ENCODE data around the gene GCSAM.

GCSAM gene

DNA sequence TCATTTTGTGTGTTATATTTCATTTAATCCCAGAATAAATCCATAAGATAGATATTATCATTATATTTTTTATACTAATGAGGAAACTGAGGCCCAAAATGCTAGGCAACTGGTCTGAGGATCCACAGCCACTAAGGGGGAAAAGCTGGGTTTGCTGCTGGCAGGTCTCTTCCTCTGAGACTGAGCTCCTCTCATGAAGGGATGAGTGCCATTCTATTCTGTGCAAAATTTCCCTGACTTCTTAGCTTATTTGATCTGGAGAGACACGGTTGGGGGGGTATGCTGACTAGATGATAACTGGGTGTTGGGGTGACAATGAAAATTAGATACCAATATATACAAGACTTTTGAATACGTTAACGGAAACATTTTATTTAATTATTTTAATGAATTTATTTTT is 1.9 kb downstream of the GCSAM start:
- DNase-seq (ENCODE audit: low read depth, low spot score) = no peak
- H3K4me3 ChIP-seq (ENCODE audit: low read length) = no peak overlapping the region

DNA sequence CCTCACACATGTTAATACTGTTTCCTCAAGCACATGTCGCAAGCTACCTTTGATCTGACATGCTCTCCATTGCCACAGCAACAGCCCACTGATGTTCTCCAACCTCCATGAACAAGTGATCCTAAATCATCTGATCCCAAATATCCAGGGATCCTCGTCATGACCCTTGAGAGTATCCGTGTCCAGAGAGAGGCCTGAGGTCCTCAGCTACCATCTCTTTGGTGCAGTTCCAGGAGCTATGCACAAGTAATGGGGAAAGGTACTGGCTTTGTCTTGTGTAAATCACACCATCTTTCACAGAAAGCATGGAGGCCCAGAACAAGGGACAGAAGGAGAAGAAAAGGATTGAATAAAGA is 2.4 kb downstream of the GCSAM start:
- no peak for DNase-seq (ENCODE audit: low read depth, low spot score)
- H3K4me3 ChIP-seq (ENCODE audit: low read length) = no peak overlapping the region

DNA sequence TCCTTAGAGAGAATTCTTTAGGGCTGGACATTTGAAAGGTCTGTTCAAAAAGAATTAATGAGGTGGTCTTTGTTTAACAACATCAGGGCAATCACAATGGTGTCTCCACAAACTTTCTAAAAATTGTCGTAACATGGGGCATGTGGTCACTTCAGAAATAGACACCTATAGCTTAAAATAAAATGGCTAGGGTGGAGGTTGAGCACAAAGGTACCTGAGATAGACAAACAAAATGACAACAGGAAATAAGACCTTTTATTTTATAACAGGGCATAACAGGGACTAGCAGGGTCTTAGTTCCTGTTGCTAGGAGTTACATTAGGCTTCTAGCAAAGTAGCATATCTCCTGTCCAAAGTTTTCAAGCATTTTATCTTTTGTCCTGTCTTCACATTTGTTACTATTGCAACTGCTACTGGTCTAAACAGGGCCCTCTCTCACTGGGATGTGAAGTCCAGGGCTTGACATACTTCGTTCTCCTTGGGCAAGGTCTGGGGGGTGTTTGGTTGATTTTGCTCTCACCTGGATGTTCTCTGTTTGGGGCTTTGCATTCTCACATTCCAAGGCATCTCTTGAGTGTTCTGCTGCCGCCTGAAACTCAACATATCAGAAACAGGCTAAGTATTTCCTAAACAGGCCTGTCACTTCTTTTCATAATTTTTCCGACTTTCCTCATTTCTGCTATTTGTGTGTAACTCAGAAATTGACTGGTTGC is 3.0 kb downstream of the GCSAM start:
- no peak for DNase-seq (ENCODE audit: low read depth, low spot score)

DNA sequence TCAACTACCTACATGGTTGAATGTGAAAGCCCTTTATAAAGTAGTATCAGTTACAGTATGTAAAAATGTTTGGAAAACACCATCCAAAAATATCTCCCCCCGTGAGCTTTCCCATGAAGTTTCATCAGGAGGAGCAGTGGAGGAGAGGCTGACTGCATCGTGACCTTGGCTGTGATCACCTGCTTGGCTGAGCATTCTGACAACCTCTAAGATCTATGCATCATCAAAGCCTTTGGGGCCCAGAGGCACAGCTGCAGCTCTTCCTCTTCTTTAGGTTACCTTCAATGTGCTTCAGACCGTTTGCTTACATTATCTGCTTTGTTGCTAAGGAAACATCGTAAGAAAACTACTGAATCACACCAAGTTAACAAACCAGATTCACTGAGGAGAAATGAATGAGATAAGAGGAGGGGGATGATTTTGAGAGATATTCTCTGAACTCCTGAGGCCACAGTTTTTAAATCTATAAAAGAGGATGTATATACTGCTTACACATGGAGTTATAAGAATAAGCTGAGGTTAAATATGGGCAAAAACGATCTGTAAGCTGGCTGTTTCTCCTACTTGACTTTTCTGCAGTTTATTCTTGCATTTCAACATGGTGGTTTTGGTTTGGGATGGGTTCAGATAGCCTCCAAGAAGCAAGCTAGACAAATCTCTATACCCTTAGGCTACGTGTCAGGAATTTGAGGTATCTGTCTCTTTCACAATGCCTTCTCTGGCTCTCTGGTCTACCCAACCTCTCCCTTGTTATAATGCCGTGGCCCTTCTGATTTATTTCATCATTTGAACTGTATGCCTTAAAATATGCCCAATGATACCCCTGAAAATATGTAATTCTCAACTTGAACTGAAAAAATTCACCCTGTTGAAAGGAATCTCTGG is 4.0 kb downstream of the GCSAM start:
- H3K4me3 ChIP-seq (ENCODE audit: low read length) = peak overlapping the region; percentile 3; the same call in 1 of the 2 replicates
- peak; percentile 92 for DNase-seq (ENCODE audit: low read depth, low spot score)

More for the DNA sequence above, 3.0 kb downstream of the GCSAM start:
- no peak overlapping the region for H3K4me3 ChIP-seq (ENCODE audit: low read length)

DNA sequence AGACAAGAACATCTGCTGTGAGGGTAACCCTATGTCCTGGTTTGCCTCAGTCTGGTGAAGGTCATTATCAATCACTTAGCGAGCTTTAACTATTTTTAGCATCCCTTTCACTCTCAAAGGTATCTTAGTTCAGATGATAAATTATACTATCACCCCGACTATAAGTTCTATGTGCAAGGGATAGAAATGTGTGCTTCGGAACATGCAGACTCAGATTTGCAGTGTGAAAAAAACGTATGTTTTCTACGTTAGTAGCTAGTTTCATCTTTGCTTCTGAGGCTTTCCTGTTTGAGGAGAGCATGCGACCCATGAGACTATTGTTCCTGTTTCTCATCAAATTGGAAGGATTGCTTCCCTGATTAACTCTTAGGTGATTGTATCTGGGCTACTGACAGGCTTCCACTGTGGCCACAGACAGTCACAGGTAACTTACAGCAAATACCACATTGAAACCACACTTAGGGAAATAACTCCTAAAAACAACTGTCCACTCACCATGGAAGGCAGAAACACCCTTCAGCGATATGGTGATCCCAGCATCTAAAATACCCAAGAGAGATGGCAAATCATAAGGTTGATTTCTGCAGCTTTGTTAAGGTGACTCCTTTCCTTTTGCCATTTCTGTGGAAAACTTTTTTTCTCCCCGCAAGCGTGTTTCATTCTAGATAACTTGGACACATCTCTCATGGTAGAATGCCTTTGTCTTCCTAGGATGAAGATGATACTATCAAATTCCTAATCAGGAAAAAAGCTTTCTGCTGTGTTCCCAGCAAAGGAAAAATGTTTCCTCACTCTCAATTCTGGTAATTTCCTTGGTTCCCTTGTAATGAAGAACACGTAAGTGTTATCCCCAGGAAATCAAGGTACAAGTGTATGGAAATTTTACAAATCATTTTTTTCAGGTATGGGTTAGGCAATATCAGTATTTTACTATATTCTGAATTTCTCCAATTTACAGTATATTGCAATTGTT is 5.2 kb downstream of the GCSAM start:
- no peak overlapping the region for H3K4me3 ChIP-seq (ENCODE audit: low read length)

DNA sequence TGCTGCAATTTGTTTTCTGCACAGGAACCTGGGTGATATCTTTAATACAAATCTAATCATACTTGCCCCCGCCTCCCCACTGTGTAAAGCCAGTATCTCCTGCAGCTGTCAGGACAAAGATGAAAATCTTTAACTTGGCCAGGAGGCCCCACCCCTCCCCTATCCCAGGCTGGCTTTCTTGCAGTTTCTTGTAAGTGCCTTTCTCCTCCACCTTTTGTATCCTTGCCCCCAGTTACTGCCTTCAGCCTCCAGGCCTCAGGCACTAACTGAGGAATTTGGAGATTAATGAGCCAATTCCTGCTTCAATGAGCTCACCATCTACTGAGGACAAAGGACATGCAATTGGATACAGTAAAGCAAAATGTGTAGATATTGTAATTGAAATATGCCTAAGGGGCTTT is 6.5 kb downstream of the GCSAM start:
- no peak overlapping the region for H3K4me3 ChIP-seq (ENCODE audit: low read length)
- no peak for DNase-seq (ENCODE audit: low read depth, low spot score)

More for the DNA sequence above, 5.2 kb downstream of the GCSAM start:
- DNase-seq (ENCODE audit: low read depth, low spot score) = no peak

DNA sequence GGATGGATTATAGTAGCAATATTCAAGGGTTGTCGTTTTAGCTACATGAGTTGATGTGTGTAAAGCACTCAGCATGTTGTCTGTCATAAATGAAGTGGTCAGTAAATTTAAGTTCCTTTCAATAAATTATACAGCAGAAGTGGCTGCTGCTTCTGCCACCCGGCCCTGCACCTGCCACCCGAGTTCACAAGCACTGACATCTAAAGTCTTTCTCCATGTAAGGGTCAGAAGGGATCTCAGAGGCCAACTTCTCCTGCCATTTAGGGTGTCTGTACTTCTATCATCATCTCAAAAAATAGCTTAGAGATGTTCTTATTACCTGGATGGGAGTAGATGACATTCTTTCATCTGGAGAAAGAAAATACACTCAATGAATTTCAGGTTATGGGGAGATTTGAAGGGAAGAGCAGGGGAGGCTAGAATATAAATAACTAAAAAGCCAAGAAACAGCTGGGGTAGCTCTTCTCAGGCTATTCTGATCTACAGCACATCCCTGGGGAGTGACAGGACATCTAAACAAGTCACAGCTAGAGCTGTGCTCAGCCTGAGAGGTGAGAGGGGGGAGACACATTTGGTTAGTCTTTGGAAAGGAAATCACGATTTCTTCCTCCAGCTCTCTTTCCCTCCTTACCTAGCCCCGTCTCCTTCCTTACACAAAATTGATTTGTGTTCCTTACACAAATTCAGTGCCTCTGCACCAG is 8.0 kb downstream of the GCSAM start:
- H3K4me3 ChIP-seq (ENCODE audit: low read length) = no peak overlapping the region
- no peak for DNase-seq (ENCODE audit: low read depth, low spot score)

DNA sequence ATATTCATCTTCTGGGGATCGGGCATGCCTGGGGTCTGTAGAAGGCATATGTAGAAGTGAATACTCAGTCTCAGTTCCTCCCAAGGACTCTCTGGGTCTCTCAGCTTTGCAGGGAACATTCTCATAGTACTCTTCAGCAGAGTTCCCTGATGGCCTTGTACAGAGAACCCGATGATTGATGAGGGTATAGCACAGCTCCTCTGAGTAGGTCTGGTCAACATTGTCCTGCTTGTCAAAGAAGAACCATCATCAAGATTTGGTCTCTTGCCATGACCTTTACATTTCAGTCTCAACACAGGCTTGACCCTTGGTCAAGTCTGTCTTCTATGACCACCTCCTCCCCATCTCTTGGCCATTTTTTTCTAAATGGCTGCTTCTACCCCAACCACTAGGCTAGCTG is 9.5 kb downstream of the GCSAM start:
- no peak for DNase-seq (ENCODE audit: low read depth, low spot score)
- H3K4me3 ChIP-seq (ENCODE audit: low read length) = no peak overlapping the region

DNA sequence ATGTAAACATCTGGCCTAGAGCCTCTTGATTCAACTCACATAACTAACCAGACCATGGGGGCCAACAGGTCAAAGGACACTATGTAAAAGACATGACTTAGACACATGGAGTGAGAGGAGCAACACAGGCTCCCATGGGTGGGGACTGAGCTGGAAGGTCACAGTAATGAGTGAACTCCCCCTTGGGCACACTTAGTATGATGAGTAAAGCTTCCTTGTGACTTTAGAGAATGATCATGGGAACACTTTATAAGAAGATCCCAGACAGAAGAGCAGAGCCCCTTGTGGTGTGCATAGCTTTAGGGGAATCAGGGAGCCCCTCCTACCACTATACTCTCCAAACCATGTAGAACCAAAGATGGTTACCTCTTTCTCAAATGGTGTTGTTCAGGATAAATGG is 10.2 kb downstream of the GCSAM start:
- H3K4me3 ChIP-seq (ENCODE audit: low read length) = no peak overlapping the region
- DNase-seq (ENCODE audit: low read depth, low spot score) = no peak

DNA sequence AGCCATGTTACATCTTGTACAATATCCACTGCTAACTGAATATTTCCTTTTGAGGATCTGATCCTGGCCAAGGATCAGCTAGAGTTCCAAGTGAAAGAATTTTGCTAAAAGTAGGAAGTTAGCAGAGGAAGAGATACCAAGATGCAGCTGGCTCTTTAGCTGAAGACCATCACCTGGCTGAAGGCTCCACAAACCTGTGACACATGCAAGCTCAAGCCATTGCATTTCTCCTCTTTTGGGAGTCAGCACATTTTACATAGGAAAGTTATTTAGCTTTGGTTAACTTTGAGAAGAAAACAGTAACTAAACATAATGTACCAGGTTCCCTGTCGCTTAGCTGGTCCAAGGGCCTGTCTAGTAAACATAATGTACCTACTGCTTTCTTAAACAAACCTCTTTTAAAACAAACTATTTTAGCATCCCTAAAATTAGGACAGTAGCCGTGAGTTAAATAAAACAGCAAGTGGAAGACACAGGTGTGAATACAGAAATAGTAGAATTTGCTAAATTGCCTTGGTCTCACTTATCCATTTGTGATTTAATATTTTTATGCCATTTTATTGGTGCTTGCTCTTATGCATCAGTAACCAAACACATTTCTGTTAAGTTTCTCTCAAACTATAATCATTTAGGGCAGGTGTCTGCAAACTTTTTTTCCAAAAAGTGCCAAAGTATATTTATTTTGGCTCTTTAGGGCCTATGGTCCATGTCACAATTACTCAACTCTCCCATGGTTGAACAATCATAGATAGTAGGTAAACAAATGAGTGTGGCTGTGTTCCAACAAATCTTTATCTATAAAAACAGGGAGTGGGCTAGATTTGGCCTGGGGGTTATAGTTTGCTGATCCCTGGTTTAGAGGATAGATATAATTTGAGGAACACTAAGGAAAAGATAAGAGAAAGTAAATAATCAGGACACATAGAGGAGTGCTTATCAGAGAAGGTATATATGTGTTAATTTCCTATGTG is 11.2 kb downstream of the GCSAM start:
- H3K4me3 ChIP-seq (ENCODE audit: low read length) = no peak overlapping the region
- DNase-seq (ENCODE audit: low read depth, low spot score) = no peak

DNA sequence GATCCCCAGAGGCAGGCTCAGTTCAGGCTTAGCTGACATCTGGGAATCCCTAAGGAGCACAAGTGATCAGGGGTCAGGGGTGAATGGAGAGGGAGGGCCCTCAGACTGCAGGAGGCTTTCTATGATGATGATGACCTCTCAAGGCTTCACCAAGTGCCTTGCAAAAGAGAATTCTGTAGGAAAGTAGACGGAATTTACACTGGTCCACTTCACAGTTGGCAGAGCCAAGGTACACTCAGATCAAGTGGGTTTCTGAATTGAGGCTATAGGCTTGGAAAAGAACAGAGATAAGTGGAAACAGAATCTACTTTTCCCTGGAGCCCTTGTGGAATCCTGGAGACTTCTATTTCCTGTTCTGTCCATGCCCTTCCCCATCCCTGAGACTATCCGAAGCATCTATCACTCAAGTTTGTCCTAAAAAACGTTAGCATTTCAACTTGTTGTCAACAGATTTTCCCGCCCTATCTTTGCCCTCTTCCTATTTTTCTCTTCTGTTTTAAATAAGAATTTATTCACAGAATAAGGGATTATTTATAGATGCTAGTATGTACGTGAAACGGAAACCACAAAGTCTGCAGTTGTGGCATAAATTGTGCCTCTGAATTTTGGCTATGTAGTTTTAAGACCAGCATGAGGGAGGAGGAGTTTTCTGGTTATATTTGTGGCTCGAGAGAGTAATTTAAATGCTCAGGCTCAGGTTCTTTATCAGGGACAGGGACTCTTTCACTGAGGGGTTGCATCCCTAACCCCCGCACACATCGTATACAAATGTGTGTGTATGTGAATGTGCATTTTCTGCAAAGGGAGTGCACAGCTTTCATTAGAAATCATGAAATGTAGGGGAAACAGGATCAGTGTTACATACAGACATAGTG is 12.8 kb downstream of the GCSAM start:
- peak overlapping the region; percentile 10 for H3K4me3 ChIP-seq (ENCODE audit: low read length)
- DNase-seq (ENCODE audit: low read depth, low spot score) = peak; percentile 83

DNA sequence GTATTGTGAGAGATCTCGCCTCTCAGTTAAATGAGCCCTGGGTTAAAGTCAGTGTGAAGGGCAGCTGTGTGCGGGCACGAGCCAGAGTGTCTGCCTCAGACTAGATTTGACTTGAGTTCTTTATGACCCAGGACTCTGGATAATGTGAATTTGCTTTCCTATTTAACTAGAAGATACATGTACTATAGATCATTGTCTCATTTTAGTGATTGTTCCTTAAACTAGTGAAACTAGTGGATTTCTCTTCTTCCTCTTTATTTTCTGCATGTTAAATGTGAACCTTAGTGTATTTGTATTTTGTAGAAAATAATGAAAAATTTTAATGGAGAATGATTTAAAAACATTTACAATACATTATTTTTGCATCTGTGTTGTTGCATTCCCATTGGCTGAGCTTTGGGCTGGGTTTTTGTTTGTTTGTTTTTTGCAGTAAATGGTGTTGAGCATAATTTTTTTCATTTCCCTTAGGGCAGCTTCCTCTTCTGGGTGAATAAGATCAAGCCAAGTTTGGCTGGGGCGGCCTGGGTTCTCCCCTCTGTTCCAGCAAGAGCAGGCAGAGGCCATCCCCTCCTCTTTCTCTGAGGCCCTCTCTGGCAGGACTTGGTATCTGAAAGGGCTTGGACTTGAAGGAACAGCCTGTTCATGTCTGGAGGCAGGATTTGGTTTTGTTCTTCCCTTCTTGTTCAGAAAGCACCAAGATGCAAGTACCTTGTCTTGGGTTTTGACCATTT is 15.0 kb downstream of the GCSAM start:
- no peak overlapping the region for H3K4me3 ChIP-seq (ENCODE audit: low read length)
- peak; percentile 45 for DNase-seq (ENCODE audit: low read depth, low spot score)

DNA sequence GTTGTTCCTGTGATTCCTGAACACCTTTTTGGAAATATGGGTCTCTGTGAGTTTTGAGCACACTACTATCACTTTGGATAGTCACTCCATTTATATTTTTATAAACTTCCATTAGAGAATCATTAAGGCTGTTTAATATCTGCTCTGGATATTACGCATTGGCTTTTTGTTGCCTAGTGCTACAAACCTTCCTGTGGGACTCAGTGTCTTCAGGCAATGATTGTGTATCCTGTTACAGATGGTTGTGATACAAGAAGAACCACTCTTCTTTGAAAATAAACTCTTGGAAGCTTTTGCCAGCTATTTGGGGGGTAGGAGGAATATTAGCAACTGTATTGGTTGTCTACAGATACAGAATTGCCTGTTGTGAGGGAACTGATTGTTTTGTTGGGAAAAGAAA is 15.6 kb downstream of the GCSAM start:
- H3K4me3 ChIP-seq (ENCODE audit: low read length) = no peak overlapping the region
- DNase-seq (ENCODE audit: low read depth, low spot score) = no peak

DNA sequence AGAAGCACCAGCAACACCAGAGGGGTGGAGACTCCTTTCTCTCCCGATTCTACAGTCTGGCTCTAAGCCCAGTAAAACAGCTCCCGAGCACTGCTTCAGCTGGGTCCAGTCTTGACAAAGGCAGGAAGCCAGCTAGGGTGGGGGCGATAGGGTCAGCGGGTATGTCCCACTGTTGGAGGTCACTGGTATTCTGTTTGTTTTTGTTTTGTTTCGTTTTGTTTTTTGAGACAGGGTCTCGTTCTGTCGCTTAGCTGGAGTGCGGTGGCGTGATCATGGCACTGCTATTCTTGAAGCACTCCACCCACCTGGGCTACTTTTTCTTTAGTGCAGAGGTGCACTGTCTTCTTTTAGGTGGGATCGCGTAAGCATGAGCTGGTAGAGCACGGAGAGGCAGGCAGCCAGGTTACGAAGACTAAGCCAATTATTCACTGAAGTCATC is 16.3 kb downstream of the GCSAM start:
- H3K4me3 ChIP-seq (ENCODE audit: low read length) = no peak overlapping the region
- DNase-seq (ENCODE audit: low read depth, low spot score) = no peak

DNA sequence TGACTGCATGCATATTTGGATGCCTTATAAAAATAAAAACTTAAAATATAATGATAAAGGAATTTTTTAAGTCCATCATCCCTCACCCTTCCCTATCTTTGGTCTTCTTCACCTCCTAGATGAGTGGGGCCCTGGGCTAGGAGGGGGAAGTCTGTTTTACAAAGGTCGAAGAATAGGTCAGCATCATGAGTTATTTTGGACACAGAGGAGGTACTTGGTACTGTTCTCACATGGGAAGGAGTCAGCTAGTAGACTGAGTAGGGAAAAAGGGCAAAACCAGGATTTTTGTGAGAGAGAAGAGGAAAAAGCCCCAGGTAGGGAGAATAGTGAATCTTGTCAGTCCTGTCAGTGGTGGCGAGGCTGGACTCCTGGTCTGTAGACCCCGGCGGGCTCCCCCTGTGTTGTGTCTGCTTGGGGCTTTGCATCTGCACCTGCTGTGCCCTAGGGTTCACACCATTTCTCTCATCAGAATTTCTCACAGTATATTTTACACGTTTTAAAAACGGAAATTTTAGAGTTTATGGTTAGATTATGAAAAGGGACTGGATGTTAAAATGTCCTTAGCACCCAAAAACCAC is 17.2 kb downstream of the GCSAM start:
- no peak overlapping the region for H3K4me3 ChIP-seq (ENCODE audit: low read length)
- no peak for DNase-seq (ENCODE audit: low read depth, low spot score)

DNA sequence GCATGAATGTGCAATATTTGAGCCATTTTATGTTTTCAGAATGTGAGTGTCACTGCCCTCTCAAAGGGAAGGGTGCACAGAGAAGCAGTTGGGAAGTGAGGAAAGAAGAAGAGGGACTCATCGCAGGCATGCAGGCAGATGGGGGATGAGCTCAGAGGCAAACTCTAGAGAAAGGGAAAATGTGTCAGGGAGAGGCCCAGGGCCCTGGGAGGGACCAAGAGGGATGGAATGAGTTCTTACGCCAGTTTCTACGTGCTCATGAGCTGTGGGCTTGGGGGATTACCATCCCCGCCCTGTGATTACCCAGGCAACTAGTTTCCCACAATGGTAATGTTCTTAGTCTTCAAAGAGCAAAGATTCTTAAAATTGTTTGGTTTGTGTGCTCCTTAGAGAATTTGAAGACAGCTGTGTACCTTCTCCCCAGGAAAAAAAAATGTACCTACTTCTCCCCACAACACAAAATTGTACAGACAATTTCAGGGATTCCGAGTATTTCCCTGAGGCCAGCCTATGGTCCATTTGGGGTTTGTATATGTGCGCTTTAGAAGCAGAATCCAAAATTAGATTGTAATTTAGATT is 17.8 kb downstream of the GCSAM start:
- no peak overlapping the region for H3K4me3 ChIP-seq (ENCODE audit: low read length)
- no peak for DNase-seq (ENCODE audit: low read depth, low spot score)

All from Jurkat, Clone E6-1 (cell line).